Activated CD4-positive, alpha-beta T cell treated with anti-CD3 and anti-CD28 coated beads for 4 hours (primary cell): Measurements from ENCODE around the gene ZNF778.
"Not testable (repeated sequence)": the region's sequence is repeated elsewhere in the genome, so short reads cannot be mapped to it uniquely, and the experiment has no call there.

Source experiments
- DNase-seq, 2 donors: peaks; one replicate each; pipeline ENCODE4 v3.0.0-alpha.2; 2020

The ZNF778 gene

DNA sequence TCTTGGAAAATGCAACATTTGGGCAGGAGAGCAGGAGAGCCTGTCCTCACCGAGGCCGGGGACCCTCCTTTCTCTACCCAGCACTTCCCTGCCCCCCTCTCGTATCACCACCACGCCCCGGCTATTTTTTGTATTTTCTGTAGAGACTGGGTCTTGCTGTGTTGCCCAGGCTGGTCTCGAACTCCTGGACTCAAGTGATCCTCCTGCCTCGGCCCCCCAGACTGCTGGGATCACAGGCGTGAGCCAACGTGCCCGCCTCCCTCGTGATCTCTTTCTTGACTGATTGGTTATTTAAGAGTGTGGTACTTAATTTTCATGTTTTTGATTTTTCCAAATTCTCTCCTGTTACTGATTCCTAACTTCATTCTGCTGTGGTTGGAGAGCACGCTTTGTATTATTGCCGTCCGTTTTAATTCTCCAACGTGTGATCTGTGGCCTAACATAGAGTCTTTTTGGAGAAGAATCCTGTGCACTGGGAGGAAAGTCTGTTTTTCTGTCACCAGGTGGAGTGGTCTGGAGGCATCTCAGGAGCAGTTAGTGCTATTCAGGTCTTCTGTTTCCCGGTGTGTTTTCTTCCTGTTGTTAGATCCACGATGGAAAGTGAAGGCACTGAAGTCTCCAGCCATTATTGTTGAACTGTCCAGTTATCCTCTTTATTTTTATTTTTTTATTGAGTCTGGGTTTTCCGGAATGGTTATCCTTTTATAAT is 40.4 kb downstream of the ZNF778 start:
- no peak for DNase-seq

DNA sequence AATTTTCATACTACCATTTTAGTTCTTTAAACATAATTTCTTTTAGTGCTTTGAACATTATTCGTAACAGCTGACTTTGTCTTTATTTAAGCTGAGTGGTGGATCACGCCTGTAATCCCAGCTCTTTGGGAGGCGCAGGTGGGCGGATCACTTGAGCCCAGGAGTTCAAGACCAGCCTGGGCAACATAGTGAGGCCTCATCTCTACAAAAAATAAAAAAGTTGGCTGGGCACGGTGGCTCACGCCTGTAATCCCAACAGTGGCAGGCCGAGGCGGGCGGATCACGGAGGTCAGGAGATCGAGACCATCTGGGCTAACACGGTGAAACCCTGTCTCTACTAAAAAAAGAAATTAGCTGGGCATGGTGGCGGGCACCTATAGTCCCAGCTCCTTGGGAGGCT is 42.4 kb downstream of the ZNF778 start:
- not testable (repeated sequence) for DNase-seq

DNA sequence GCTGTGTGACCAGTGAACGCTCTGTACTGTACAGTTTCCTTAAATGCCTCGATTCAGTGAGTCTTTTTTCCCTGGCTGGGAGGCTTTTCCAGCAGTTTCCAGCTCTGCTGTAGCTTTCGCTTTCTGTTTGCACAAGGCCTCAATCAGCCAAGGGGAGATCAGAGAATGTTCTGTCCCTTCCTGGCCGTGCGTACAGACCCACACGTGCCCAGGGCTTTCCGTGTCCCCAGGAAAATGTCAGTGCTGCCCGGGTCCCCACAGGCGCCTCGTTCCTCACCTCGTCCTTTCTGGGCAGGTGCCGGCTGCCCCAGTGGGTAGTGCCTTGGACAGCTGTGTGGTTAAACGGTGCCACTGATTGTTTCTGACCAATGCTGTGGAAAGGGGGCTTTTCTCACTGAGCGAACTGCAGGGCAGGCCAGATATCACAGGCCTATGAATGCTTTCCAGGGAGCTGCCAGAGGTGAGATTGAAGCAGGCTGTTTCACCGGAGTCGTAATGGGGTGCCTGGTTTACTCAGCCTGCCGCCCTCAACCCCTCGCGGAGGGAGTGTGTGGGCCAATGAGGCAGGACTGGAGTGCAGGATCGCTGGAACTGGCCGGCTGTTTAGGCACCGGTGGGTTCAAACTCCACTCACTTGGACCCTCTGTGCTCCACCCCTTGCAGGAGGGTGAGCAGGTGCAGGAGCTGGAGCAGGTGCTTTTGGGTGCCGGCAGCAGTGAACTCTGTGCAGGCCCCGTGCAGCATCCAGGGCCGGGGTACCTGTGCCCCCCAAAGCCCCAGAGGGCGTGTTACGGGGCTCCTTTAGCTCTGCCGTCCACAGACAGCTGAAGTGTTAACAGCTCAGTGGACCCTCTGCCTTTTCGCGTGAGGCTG is 44.4 kb downstream of the ZNF778 start:
- no peak for DNase-seq

DNA sequence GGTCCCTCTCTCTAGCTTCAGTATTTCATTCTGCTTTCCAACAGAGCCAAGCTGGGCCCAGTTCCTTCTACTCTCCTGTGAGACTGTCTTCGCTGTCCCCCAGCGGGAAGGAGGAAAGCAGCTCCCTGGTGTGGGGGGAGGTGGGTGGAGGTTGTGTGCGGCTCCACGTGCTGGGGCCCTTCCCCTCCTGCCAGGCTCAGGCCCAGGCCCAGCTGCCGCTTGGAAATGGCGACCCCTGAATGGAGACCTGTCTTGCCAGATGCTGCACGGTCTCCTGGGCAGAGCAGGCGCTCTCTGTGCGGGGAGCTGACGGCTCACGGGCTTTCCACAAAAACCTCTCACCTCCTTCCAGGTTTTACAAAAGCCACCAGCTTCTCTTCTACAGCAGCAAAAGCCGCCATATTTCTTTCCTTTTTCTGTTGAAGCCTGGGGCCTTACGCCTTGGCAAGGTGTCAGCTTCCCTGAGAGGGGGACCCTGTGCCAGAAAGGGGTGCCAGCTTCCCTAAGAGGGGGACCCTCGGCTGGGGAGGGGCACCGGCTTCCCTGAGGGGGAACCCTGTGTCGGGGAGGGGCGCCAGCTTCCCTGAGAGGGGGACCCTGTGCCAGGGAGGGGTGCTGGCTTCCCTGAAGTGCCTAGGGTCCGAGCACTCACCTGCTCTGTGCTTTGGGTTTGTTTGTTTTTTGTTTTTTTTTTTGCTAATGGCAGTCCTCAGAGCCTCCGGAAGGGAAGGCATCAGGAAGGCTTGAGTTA is 47.5 kb downstream of the ZNF778 start:
- DNase-seq: no peak

DNA sequence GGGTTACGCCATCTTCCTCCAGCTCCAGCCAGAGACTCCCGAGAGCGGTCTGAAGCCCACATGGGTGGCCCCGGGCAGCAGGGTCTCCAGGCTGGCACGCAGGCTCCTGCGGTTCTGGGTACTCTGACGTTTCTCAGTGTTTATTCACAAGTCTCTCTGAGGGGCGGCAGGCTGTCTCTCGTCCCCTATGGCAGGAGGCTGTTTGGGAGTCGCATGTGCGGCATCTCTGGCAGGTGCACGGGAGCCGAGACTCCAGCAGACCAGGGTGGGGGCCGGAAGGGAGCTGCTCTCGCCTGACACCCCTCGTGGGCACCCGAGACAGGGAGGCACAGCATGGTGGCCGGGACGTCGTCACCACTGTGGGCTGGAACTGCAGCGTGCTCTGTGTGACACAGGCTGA is 48.1 kb downstream of the ZNF778 start:
- no peak for DNase-seq

DNA sequence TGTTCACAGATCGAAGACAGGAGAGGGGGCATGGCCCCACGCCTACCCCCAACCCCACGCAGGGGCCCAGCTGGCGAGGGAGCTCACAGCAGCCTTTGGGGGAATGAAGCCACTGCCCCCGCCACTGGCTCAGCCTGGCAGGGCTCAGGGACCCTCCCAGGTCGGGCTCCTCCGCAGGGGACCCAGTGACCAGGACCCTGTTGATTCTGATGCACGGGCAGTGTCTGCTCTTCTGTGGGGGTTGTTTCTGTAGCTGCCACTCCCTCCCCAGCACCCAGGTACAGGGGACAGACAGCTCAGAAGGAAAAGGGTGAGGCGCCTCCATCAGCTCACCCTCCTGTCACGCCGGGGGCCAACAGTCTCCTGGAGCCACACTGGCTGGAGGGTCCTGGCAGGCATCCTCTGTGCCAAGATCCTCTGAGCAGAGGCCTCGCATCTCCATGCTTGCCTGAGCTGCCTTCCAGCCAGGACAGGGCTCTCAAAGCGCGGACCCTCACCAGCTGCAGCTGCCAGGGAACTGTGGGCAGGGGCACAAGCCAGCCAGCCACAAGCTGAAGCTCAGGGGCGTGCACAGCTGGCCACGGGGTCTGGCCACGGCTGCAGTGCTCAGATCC is 49.1 kb downstream of the ZNF778 start:
- DNase-seq: no peak

DNA sequence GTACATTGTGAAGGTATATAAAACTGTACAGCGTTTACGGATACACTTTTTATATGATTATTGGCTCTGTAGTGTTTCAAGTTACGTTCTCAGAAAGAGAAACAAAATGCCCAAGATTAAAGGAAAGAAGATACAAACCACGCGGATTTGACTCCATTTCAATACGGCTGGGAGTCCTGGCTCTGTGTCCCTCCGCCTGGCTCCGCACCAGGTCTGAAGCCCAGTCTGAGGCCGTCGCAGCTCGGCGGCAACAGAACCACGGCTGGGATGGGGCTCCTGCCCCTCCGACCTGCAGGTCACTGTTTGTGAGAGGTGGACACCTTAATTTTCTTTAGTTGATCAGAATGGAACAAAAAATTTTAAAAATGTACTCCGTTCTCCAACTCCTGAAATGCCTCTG is 50.2 kb downstream of the ZNF778 start:
- DNase-seq: not testable (repeated sequence)

DNA sequence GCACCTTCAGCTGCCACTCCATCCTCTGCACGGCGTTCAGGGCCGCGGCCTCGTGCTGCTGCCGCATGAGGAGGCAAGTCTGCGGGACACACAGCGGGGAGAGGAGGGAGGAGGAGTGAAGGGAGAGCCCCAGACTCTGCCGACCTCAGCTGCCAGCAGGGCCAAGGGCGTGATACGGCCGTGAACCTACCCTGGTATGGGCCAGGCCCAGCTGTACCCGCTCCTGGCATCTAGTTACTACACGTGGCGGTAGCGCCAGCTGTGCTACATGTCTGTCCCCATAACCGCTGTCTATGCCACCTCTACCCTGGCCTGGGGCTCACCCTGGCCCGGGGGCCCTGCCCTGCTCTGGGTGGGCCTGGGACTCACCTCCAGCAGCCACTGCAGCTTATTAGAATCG is 51.1 kb downstream of the ZNF778 start:
- no peak for DNase-seq

DNA sequence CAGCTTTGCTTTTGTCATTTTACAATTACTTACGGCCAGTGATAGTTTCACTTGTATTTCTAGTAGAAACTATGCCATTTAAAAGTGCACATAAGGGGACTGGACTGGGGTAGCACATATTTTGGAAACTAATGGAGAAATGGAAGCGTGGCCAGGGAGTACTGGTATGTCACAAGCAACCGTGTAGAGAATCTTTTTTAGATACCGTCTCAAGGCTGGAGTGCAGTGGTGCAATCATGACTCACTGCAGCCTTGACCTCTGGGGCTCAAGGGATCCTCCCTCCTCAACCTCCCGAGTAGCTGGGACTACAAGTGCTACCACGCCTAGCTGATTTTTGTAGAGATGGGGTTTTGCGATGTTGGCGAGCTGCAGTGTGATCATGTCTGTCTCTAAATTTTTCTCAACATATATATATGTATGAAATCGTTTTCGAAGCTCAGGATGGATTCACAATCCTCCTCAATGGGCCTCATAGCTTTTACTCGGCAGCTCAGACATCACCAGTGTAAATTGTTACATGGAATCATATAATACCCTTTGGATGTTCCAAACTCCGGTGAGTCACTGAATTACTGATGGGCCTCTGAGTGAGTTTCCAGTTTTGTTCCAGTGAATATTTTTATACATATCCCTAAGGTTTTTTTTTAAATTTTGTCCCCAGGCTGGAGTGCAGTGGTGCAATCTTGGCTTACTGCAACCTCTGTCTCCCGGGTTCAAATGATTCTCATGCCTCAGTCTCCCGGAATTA is 51.7 kb downstream of the ZNF778 start:
- no peak for DNase-seq

DNA sequence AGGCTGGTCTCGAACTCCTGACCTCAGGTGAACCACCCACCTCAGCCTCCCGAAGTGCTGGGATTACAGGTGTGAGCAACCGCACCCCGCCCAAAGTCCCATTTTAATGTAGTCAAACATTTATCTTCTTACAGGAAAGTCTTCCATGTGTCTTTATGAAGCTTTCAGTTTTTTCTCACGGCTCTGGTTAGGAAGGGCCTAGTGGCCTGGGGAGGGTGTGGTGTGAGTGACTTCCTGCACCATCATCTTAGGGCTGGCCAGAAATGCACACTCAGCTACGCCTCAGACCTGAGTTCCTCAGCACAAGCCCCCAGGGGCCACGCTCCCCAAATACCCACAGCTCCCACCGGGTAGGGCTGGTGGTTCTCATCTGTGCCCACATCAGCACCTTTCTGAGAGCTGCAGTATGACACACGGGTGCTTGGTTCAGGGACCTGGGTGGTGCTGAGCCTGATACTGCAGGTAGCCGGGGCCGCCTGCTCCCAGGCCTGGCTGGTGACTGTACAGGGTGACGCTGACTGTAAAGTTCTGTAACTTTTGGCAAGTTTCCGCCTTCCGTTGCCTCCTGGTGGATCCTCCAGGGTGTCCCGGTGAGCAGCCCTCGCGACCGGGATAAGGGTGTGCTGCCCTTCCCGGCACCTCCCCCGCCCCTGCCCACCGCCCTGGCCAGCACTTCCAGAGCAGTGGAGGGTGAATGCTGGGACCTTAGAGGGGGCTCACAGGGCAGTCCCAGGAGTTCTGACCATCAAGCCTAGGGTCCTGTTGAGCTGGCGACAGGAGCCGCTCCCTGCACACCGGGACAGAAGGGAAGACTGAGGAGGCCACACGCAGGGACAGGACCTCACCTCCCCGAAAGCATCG is 52.5 kb downstream of the ZNF778 start:
- no peak for DNase-seq

DNA sequence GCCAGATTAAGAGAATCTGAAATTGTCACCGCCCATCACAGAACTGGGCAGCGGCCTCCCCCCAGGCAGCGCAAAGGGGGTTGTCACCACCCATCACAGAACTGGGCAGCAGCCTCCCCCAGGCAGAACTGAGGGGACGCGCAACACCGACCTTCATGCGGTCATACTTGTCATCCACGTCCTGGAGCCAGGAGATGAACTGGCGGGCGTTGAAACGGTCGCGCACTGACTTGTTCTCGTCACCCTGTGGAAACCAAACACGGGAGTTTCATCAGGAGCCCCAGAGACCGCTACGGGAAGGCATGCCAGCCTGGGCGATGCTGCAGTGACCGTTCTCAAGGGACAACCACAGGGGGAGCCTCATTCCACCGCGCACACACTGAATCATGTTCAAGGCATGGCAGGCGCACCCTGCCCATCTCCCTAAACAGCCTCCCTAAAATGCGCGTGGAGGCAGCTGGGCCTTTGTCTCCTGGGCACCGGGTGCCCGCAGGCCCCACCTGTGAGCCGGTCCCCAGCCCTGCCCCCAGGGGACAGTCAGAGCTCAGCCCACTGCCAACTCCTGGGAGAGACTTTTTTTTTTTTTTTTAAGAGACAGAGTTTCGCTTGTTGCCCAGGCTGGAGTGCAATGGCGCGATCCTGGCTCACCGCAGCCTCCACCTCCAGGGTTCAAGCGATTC is 53.3 kb downstream of the ZNF778 start:
- no peak for DNase-seq

DNA sequence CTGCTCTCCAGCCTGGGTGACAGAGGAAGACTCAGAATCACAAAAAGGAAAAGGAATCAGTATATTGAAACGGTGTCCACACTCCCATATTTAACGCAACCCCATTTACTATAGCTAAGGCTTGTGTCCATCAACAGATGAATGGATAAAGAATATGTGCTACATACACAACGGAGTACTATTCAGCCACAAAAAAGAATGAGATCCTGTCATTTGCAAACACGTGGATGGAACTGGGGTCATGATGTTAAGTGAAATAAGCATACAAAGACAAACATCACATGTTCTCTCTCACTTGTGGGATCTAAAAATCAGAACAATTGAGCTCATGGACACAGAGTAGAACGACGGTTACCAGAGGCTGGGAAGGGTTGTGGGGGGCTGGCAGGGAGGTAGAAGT is 55.1 kb downstream of the ZNF778 start:
- no peak for DNase-seq

DNA sequence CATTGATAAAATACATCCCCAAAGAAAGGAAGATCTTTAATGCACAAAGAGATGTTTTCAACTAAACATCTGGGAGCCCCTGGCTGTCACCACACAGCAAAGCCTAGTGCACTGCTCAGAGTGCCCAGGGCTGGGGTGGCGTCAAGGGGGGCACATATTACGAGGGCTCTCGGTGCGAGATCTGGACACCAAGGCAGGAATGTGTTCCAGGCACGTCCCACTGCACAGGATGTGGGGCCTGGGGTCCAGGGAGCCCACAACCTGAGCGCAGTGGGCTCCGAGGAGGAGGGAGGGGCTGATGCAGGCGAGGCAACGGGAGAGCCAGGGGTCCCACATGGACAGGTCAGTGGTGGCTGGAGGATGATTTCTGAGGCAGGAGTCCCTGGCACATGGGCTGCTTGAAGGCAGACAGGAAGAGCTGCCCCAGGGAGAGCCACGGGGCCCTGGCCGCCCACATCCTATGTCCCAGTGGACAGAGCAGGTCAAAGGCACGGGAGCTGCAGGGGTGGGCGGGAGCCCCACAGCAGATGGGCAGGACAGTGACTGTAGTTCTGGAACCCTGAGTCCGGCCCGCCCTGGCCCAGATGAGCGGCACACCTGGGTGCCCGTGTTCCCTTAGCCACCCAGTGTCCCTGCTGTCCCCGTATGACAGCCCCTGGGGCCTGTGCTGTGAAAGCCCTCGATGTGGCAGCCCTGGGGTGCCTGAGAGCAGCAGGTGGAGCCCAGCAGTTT is 56.4 kb downstream of the ZNF778 start:
- DNase-seq: no peak

DNA sequence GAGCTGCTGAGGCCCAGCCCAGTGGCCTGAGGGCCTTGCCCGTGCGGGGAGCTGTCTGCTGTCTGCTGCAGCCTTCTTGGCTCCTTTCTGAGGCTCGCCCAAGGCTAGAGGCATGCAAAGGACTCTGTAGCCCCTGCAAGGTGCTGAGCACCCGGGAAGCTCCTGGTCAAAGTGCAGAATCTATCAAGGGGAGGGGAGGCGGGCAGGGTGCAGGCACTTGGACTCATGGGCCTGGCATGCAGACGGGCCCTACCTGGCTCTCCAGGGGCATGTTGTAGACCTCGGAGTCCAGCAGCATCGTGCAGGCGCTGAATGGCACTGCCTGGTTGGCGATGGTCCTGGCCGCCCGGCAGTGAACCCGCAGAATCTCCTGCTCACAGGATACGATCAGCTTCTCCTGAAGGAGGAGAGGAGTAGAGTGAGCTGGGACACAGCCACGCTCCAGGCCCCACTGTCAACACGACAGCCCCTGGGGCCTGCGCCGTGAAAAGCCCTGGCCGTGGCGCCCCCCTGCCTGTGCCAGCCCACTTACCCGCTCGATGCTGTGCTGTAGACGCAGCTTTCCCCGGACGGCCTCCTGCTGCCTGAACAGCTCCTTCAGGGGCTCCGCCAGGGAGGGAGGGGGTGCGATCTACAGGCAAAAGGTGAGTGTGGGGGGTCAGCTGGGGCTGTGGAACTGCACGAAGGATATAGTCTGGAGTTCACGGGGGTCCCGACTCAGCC is 57.2 kb downstream of the ZNF778 start:
- DNase-seq: no peak

DNA sequence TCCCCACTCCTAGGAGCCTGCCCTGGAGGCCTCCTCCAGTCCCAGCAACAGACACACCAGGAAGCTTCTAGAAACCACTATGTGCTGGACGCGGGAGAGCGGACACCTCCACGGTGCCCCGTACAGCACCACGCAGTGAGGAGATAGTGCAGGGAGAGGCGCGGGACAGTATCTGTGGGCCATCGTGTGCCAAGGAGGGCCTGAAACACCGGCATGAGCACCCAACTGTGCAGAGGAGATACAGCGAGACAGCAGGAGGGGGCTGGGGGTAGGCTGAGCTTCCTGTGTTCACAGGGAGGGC is 57.7 kb downstream of the ZNF778 start:
- DNase-seq: no peak

DNA sequence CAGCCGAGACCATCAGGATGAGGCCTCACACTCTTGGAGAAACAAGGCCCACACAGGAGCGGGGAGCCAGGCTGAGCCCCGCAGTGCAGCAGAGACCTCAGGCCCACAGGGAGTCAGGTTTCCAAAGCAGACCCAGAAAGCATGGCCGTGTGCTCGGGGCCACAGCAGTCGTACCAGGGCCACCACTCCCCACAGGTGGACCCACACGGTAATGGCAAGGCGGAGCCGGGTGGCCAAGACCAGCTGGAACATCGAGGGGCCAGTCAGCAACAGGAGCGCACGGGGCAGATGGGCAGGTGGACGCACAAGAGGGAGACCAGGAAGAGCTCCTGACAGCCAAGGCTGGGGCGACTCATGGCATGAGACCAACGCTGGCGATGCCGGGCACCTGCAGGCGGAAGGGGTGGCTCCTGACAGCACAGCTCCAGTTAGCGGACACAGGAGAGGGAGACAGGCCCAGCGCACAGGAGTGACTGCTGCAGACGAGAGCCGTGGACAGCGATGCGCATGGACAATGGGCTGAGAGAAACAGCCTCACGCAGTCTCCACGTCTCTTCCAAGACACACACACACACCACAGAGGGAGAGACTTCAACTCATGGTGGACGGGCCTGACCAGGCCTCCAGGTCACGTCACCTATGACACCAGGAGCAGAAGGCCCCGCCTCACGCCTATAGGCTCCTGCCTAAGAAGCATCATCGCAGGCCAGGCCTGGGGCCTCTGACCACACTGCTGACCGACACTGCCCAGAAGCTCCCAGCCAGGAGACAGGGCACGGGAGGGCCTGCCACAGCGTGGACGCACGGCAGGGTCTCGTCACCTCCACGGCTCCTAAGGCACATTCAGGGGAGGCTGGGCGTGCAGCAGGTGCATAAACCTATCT is 58.6 kb downstream of the ZNF778 start:
- DNase-seq: no peak

DNA sequence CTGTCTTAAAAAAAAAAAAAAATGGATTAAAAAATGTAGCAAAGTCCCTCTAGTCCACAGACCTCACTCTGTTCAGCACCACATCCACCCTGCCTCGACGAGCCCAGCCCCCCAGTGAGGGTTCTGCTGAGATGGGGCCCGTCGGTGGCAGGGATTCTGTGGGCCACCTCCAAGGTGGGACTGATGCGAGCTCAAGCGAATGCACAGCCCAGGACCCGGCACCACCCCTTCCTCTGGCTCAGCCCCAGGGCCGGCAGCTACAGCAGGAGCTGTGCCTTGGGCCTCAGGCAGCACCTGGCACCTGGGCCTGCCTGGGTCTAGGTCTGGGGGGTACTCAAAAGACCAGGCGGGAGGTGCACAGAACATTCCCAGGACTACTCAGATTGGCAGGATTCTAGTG is 59.5 kb downstream of the ZNF778 start:
- DNase-seq: no peak

DNA sequence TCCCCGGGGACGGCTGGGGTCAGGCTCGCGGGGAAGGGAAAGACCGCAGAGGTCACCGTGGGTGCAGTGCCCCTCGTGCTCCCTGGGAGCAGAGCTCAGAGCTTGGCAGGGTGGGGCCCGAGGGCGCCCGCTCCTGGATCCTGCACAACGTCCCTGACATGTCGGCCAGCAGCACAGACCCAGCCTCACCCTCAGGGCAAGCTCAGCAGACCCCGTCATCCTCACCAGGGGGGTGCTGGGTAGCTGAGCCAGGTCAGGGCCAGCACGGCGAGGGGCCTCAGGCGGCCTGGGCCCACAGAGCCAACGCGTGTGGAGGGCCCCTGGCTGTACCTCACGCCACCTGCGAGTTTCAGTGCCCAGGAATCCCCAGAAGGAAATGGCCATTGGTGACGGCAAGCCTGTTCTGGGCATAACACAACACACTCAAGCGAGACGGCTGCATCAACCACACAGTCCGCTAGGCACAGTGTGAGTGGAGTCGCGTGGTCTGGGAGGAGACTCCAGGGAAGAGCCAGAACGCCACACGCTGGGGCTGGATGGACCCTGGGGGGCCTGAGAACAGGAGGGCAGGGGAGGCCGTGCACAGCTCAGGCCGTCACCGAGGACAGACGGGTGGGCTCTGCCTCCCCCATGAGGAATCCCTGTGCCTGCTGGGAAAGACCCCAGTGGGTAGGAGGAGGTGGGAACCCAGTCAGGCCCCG is 60.3 kb downstream of the ZNF778 start:
- DNase-seq: no peak
